Stomach smooth muscle (tissue), 2 donors: ENCODE results near the gene SMNDC1.

ENCODE experiments used
- H3K27ac ChIP-seq: one replicate; pipeline ENCODE4 v1.7.0; 2013; ENCODE audit warnings: mild to moderate bottlenecking, low read length, inconsistent platforms
- H3K27me3 ChIP-seq, 2 donors: one replicate each; pipeline ENCODE4 v1.7.0; 2013; ENCODE audit warnings: low read length in 2 of 2; ENCODE audit not compliant: insufficient read depth in 2 of 2, control insufficient read depth in 1 of 2
- H3K36me3 ChIP-seq, 2 donors: one replicate each; pipeline ENCODE4 v1.7.0; 2013; ENCODE audit warnings: low read length in 2 of 2; ENCODE audit not compliant: control insufficient read depth in 2 of 2, insufficient read depth in 2 of 2
- H3K4me1 ChIP-seq: one replicate; pipeline ENCODE4 v1.7.0; 2013; ENCODE audit warnings: low read length; ENCODE audit not compliant: control insufficient read depth, insufficient read depth
- H3K4me3 ChIP-seq, 2 donors: one replicate each; pipeline ENCODE4 v1.7.0; 2013; ENCODE audit warnings: low read length in 2 of 2
- H3K9ac ChIP-seq, 2 donors: one replicate each; pipeline ENCODE4 v1.7.0; 2013; ENCODE audit warnings: low read length in 2 of 2, mild to moderate bottlenecking in 1 of 2
- H3K9me3 ChIP-seq, 2 donors: one replicate each; pipeline ENCODE4 v1.7.0; 2013; ENCODE audit warnings: low read length in 2 of 2; ENCODE audit not compliant: control insufficient read depth in 2 of 2
- donor health status: healthy.
- donor health status: Pancreatic carcinoma.

SMNDC1 gene

GRCh38 chr10:110285501-110285900 is 19.2 kb downstream of the SMNDC1 start:
- peaks cover 12 to 33% of the 10 kb centered on the region in 2 donors for H3K36me3 ChIP-seq

DNA sequence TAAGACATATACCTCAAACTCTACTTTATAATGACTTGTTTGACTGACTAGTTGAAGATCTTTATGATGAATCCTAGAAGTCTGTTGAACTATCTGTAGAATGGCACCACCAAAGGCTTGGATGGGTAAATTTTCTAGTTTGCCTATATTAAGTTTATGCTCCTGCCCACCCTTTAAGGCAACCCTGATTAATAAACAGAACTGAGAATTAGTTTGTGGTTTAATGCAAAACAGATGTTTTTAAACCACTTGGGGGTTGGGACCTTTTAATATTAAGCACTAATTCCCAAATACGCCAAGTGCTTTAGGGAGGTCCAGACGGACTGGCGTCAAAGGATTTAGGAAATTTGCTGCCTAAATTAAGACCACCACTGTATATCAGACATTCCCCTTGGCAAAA is 20.5 kb downstream of the SMNDC1 start:
- Histone ChIP-seq H3K4me1 (no peaks in the 10 kb centered on the region), H3K9me3 (no peaks in the 10 kb centered on the region), H3K27ac (no peak overlapping the region), H3K27me3 (no peaks in the 10 kb centered on the region), H3K36me3 (peaks cover 12 to 26% of the 10 kb centered on the region in 2 donors), H3K9ac (no peak overlapping the region), H3K4me3 (no peak overlapping the region)

More at GRCh38 chr10:110285501-110285900, 19.2 kb downstream of the SMNDC1 start:
- Histone ChIP-seq H3K27ac (no peak overlapping the region), H3K9me3 (no peaks in the 10 kb centered on the region), H3K4me1 (no peaks in the 10 kb centered on the region), H3K9ac (no peak overlapping the region), H3K4me3 (no peak overlapping the region), H3K27me3 (no peaks in the 10 kb centered on the region)

- no peaks in the 10 kb centered on the region for H3K36me3 ChIP-seq
- H3K9ac ChIP-seq: no peak overlapping the region
- H3K4me3 ChIP-seq: no peak overlapping the region
- H3K27ac ChIP-seq: no peak overlapping the region
- no peaks in the 10 kb centered on the region for H3K9me3 ChIP-seq
- peaks cover under 1% of the 10 kb centered on the region for H3K4me1 ChIP-seq
- H3K27me3 ChIP-seq: no peaks in the 10 kb centered on the region
Measured at GRCh38 chr10:110279407-110279986, 25.2 kb downstream of the SMNDC1 start.

- Histone ChIP-seq H3K9ac (no peak overlapping the region), H3K4me1 (peaks cover 8% of the 10 kb centered on the region), H3K36me3 (no peaks in the 10 kb centered on the region), H3K27me3 (no peaks in the 10 kb centered on the region), H3K4me3 (no peak overlapping the region), H3K27ac (no peak overlapping the region), H3K9me3 (no peaks in the 10 kb centered on the region)
Measured at GRCh38 chr10:110278562-110279406, 25.9 kb downstream of the SMNDC1 start.

- H3K4me1 ChIP-seq: peaks cover 11% of the 10 kb centered on the region
- H3K36me3 ChIP-seq: no peaks in the 10 kb centered on the region
- H3K4me3 ChIP-seq: no peak overlapping the region
- no peak overlapping the region for H3K9ac ChIP-seq
- no peak overlapping the region for H3K27ac ChIP-seq
- no peaks in the 10 kb centered on the region for H3K27me3 ChIP-seq
- no peaks in the 10 kb centered on the region for H3K9me3 ChIP-seq
Measured at GRCh38 chr10:110277591-110277990, 27.1 kb downstream of the SMNDC1 start.

GRCh38 chr10:110276603-110277002 is 28.1 kb downstream of the SMNDC1 start:
- H3K9me3 ChIP-seq: no peaks in the 10 kb centered on the region
- no peak overlapping the region for H3K27ac ChIP-seq
- H3K4me1 ChIP-seq: peaks cover 11% of the 10 kb centered on the region
- no peaks in the 10 kb centered on the region for H3K27me3 ChIP-seq
- no peak overlapping the region for H3K9ac ChIP-seq
- no peaks in the 10 kb centered on the region for H3K36me3 ChIP-seq
- H3K4me3 ChIP-seq: no peak overlapping the region

DNA sequence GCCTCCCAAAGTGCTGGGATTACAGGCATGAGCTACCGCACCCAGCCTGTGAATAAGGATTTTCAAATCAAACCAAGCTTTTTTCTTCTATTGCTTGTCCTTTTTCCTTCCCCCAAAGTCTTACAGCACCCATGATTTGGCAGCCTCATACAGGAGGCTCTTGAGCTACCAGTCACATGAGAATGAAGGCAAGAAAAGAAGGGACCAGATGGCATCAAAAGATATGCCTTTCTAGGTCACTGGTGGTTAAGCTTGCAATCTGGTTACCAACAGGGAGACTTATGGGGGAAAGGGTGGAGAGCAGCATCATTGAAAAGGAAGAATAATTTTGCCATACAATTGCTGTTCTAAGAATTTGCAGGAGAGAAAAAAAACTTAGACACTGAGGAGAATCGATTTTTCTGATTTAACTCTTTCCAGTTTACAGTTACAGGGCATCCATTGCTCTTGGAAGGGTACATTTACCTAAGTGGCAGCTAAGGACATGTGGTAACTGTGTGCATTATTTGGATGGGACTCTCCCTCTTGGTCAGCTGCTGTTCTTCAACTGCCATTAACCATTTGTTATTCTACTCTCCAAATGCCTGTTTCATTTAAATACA is 29.5 kb downstream of the SMNDC1 start:
- no peak overlapping the region for H3K4me3 ChIP-seq
- no peaks in the 10 kb centered on the region for H3K9me3 ChIP-seq
- peaks cover 11% of the 10 kb centered on the region for H3K4me1 ChIP-seq
- H3K9ac ChIP-seq: no peak overlapping the region
- no peak overlapping the region for H3K27ac ChIP-seq
- no peaks in the 10 kb centered on the region for H3K36me3 ChIP-seq
- no peaks in the 10 kb centered on the region for H3K27me3 ChIP-seq

DNA sequence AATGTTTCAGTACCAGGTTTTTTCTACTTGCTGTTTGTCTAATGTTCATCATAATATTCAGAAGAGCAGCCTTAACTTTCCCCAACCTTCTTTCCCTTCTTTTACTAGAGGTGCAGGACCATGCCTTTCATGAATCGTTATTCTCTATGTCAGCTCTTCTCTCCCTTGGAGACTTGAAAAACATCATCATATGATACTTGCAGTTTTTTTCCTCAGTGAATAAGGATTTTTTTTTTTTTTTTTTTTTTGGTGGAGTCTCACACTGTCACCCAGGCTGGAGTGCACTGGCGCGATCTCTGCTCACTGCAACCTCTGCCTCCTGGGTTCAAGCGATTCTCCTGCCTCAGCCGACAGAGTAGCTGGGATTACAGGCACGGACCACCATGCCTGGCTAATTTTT is 30.1 kb downstream of the SMNDC1 start:
- H3K4me3 ChIP-seq: no peak overlapping the region
- no peaks in the 10 kb centered on the region for H3K36me3 ChIP-seq
- H3K27ac ChIP-seq: no peak overlapping the region
- H3K9me3 ChIP-seq: no peaks in the 10 kb centered on the region
- no peak overlapping the region for H3K9ac ChIP-seq
- peaks cover 11% of the 10 kb centered on the region for H3K4me1 ChIP-seq
- no peaks in the 10 kb centered on the region for H3K27me3 ChIP-seq

DNA sequence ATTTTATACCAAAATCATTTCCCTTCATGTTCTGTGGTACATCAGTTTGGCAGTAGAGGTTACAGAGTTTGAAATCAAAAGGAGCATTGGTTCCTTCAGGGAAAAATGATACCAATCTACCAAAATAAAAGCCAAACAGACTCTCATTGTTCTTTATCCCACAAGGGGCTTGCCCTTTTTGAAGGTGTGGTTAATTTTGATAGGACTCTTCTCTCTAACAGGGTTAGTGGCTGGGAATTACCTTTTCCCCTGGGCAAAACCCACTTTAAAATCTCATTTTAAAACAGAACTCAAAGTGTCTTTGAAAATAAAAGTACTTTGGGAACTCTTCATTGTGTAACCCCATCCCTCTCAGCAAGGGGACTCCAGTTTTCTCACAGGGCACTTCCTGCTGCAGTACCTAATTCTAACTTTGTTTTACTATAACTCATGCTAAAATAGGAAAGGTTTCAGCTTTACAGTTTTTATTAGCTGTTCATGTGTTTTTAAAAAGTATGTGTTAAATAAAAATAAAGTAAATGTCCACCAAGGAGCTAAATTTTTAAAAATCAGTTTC is 30.6 kb downstream of the SMNDC1 start:
- no peak overlapping the region for H3K27ac ChIP-seq
- no peaks in the 10 kb centered on the region for H3K36me3 ChIP-seq
- no peak overlapping the region for H3K9ac ChIP-seq
- no peak overlapping the region for H3K4me3 ChIP-seq
- H3K27me3 ChIP-seq: no peaks in the 10 kb centered on the region
- H3K9me3 ChIP-seq: no peaks in the 10 kb centered on the region
- H3K4me1 ChIP-seq: peaks cover 11% of the 10 kb centered on the region

DNA sequence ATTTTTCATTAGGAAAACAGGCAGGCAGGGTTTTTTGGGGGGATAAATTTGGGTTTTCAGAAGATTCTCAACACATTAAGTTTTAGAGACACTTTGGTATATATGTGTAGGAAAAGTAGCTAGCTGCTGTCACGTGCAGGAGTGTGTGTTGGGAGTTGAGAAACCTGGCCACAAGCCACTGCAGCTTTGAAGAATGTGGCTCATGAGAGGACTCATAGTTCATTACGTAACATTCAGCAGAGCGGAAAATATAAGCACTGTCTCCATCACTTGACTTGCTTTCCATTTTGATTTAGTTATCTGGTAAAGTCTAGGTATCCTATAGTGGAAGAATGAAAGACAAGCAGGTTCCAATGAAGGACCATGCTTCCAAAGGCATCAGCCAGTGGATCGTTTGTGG is 31.2 kb downstream of the SMNDC1 start:
- H3K36me3 ChIP-seq: no peaks in the 10 kb centered on the region
- H3K4me3 ChIP-seq: peak overlapping the region in 1 of 2 donors; percentile 10
- no peaks in the 10 kb centered on the region for H3K27me3 ChIP-seq
- no peak overlapping the region for H3K9ac ChIP-seq
- H3K27ac ChIP-seq: no peak overlapping the region
- no peaks in the 10 kb centered on the region for H3K9me3 ChIP-seq
- H3K4me1 ChIP-seq: peaks cover 11% of the 10 kb centered on the region
